HepG2 (cell line): ENCODE results near the gene ATAD3A. TPM values are rescaled to one million over a fixed set of nuclear protein-coding genes. Genes with fewer than 3 reads are reported as not detected.

Experiments
- BCL3 ChIP-seq: sonication (generic); formaldehyde crosslinking; IDR thresholded peaks from 2 replicates; pipeline ENCODE4 v1.5.1; 2020; ENCODE audit warnings: mild to moderate bottlenecking, missing genetic modification reagents, moderate library complexity
- BRCA1 ChIP-seq: sonication (generic); formaldehyde crosslinking; IDR thresholded peaks from 2 replicates; pipeline ENCODE4 v1.4.0; 2020; ENCODE audit warnings: missing genetic modification reagents
- CCDC6 ChIP-seq: sonication (generic); formaldehyde crosslinking; IDR thresholded peaks from 2 replicates; pipeline ENCODE4 v1.8.1; 2022; ENCODE audit warnings: mild to moderate bottlenecking, missing genetic modification reagents, moderate library complexity
- ERF ChIP-seq: IDR thresholded peaks from 2 replicates; pipeline ENCODE4 v1.6.1; 2018; ENCODE audit warnings: missing biosample characterization, missing genetic modification reagents
- KAT8 ChIP-seq: IDR thresholded peaks from 2 replicates; pipeline ENCODE4 v1.6.1; 2016; ENCODE audit warnings: missing genetic modification reagents, missing compliant biosample characterization
- MIER3 ChIP-seq: IDR thresholded peaks from 2 replicates; pipeline ENCODE4 v1.6.1; 2016; ENCODE audit warnings: missing compliant biosample characterization, borderline replicate concordance
- PHF21A ChIP-seq: sonication (generic); formaldehyde crosslinking; IDR thresholded peaks from 2 replicates; pipeline ENCODE4 v1.5.0; 2020; ENCODE audit warnings: mild to moderate bottlenecking, missing genetic modification reagents
- ZNF263 ChIP-seq: sonication (generic); formaldehyde crosslinking; IDR thresholded peaks from 2 replicates; pipeline ENCODE4 v1.4.0; 2020; ENCODE audit warnings: missing genetic modification reagents
- ZNF280D ChIP-seq: sonication (generic); formaldehyde crosslinking; IDR thresholded peaks from 2 replicates; pipeline ENCODE4 v1.5.1; 2020; ENCODE audit warnings: mild to moderate bottlenecking, missing genetic modification reagents
- ZNF30 ChIP-seq: sonication (generic); formaldehyde crosslinking; IDR thresholded peaks from 2 replicates; pipeline ENCODE4 v1.5.0; 2020; ENCODE audit warnings: mild to moderate bottlenecking, missing genetic modification reagents
- ZNF335 ChIP-seq: sonication (generic); formaldehyde crosslinking; IDR thresholded peaks from 2 replicates; pipeline ENCODE4 v1.4.0; 2020; ENCODE audit warnings: missing genetic modification reagents
- ZNF597 ChIP-seq: sonication (generic); formaldehyde crosslinking; IDR thresholded peaks from 2 replicates; pipeline ENCODE4 v1.5.0; 2020; ENCODE audit warnings: missing genetic modification reagents
- ZNF616 ChIP-seq: sonication (generic); formaldehyde crosslinking; IDR thresholded peaks from 2 replicates; pipeline ENCODE4 v1.5.0; 2020; ENCODE audit warnings: low read depth, mild to moderate bottlenecking, missing genetic modification reagents
- ZNF652 ChIP-seq: IDR thresholded peaks from 2 replicates; pipeline ENCODE4 v1.6.1; 2016; ENCODE audit warnings: low read depth, borderline replicate concordance
- ZNF746 ChIP-seq: sonication (generic); formaldehyde crosslinking; IDR thresholded peaks from 2 replicates; pipeline ENCODE4 v1.8.0; 2022; ENCODE audit warnings: mild to moderate bottlenecking, missing genetic modification reagents
- ZNF772 ChIP-seq: sonication (generic); formaldehyde crosslinking; IDR thresholded peaks from 2 replicates; pipeline ENCODE4 v1.5.0; 2020; ENCODE audit warnings: mild to moderate bottlenecking, missing genetic modification reagents
- polyA plus RNA-seq, 8 experiments: library from polyadenylated mRNA; depleted of rRNA in 3 of 8; stranded (reverse) in 7 of 8; unstranded in 1 of 8; fragments of >200 nt; fragmentation: Illumina TruSeq in 4 of 8; extraction: Trizol in 4 of 8; gene quantifications; 2 replicates each; pipeline versions ENCODE4 v1.2.1 to v1.2.3, GENCODE V29; 2011 to 2016; ENCODE audit warnings: low read depth in 4 of 8, missing spikeins in 1 of 8, mixed read lengths in 1 of 8; ENCODE audit not compliant: insufficient read depth in 1 of 8
- total RNA-seq, 5 experiments: library from RNA; depleted of rRNA; stranded (reverse); fragments of >200 nt; fragmentation: Illumina TruSeq; extraction: Trizol; gene quantifications; 2 replicates each; pipeline ENCODE4 v1.2.3, GENCODE V29; 2016; ENCODE audit warnings: low read depth in 1 of 5
- TF ChIP-seq, protein P1 (sequence below): IDR thresholded peaks from 2 replicates; pipeline ENCODE4 v1.6.1; 2016; ENCODE audit warnings: low read depth, control low read depth
- TF ChIP-seq, protein P2 (sequence below): sonication (generic); formaldehyde crosslinking; conservative IDR thresholded peaks from 2 replicates; pipeline ENCODE4 v1.4.0; 2020; ENCODE audit warnings: missing genetic modification reagents
- TF ChIP-seq, protein P3 (sequence below), 2 experiments: fragments of 450-650 bp in 1 of 2; sonication (generic) in 1 of 2; formaldehyde crosslinking; IDR thresholded peaks; 2 replicates each; pipeline versions ENCODE4 v1.5.0 to v1.8.0; 2020 to 2022; ENCODE audit warnings: mild to moderate bottlenecking in 1 of 2, missing genetic modification reagents in 1 of 2

The ATAD3A gene
- total and polyA plus RNA-seq, 2 of the 13 experiments (the other 11 are each of a cell fraction or from before 2014, with no cell fraction given) = 10.6 to 49.0 TPM

DNA sequence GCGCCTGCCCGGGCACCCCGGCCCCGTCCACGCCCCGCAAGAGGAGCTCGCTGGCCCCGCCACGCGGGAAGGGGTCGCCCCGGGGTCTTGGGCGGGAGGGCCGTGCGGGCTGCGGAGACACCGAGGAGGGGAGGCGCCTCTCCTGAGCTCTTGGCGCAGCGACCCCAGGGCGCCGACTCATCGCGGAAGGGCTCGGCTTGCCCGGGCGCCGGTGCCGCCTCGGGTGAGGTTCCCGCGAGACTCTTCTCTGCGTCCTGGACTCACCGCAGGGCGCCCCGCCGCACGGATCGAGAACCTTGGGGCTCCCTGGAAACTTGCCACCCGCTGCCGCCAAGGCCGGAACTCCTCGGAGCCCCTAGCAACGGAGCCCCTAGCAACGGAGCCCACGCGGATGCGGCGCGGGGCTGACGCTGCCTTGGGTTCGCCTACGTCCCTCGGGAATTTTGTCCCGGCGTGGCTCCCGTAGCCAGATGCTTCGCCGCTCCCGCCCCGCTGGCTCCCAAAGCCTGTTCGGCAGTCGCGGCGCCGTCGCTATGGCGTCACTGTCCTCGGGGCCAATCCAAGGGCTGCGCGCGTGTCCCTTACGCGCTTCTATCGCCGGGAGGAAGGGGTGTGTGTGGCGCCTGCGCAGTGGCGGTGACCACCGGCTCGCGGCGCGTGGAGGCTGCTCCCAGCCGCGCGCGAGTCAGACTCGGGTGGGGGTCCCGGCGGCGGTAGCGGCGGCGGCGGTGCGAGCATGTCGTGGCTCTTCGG lies at the start of gene ATAD3A (continued):
- TF ChIP-seq, protein P1, sequence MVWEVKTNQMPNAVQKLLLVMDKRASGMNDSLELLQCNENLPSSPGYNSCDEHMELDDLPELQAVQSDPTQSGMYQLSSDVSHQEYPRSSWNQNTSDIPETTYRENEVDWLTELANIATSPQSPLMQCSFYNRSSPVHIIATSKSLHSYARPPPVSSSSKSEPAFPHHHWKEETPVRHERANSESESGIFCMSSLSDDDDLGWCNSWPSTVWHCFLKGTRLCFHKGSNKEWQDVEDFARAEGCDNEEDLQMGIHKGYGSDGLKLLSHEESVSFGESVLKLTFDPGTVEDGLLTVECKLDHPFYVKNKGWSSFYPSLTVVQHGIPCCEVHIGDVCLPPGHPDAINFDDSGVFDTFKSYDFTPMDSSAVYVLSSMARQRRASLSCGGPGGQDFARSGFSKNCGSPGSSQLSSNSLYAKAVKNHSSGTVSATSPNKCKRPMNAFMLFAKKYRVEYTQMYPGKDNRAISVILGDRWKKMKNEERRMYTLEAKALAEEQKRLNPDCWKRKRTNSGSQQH (CRISPR knock-in tag) = peak; percentile 62; the same call in 1 of the 2 replicates
- 0 out of 2 replicates have a peak, but pooled peaks have one; percentile 68 for TF ChIP-seq ZNF597 (CRISPR knock-in tag)
- TF ChIP-seq PHF21A (CRISPR knock-in tag) = peak; percentile 85
- 0 out of 2 replicates have a peak, but pooled peaks have one; percentile 26 for TF ChIP-seq CCDC6
- peak; percentile 93 for TF ChIP-seq ERF
- TF ChIP-seq MIER3 (CRISPR knock-in tag) = peak; percentile 92
- TF ChIP-seq ZNF616 (CRISPR knock-in tag) = no peak
- peak; percentile 78; the same call in 1 of the 2 replicates for TF ChIP-seq ZNF280D (CRISPR knock-in tag)
- peak; percentile 61; the same call in 1 of the 2 replicates for TF ChIP-seq BCL3
- TF ChIP-seq BRCA1 = no peak
- TF ChIP-seq ZNF335 (CRISPR knock-in tag) = peak; percentile 83
- TF ChIP-seq, protein P2, sequence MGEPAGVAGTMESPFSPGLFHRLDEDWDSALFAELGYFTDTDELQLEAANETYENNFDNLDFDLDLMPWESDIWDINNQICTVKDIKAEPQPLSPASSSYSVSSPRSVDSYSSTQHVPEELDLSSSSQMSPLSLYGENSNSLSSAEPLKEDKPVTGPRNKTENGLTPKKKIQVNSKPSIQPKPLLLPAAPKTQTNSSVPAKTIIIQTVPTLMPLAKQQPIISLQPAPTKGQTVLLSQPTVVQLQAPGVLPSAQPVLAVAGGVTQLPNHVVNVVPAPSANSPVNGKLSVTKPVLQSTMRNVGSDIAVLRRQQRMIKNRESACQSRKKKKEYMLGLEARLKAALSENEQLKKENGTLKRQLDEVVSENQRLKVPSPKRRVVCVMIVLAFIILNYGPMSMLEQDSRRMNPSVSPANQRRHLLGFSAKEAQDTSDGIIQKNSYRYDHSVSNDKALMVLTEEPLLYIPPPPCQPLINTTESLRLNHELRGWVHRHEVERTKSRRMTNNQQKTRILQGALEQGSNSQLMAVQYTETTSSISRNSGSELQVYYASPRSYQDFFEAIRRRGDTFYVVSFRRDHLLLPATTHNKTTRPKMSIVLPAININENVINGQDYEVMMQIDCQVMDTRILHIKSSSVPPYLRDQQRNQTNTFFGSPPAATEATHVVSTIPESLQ (CRISPR knock-in tag) = no peak
- TF ChIP-seq ZNF263 (CRISPR knock-in tag) = 0 out of 2 replicates have a peak, but pooled peaks have one; percentile 1
- peak; percentile 54; the same call in 1 of the 2 replicates for TF ChIP-seq ZNF746 (CRISPR knock-in tag)
- TF ChIP-seq ZNF30 (CRISPR knock-in tag) = no peak
- TF ChIP-seq KAT8 (CRISPR knock-in tag) = peak; percentile 96
- TF ChIP-seq ZNF652 (CRISPR knock-in tag) = peak; percentile 13; the same call in 1 of the 2 replicates
- TF ChIP-seq, protein P3, sequence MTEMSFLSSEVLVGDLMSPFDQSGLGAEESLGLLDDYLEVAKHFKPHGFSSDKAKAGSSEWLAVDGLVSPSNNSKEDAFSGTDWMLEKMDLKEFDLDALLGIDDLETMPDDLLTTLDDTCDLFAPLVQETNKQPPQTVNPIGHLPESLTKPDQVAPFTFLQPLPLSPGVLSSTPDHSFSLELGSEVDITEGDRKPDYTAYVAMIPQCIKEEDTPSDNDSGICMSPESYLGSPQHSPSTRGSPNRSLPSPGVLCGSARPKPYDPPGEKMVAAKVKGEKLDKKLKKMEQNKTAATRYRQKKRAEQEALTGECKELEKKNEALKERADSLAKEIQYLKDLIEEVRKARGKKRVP (CRISPR knock-in tag; IDR thresholded peaks at IDR 0.05) = no peak
- TF ChIP-seq ZNF772 = peak; percentile 91
